ENCODE data around the gene SKOR1. TPM values are rescaled to one million over a fixed set of nuclear protein-coding genes. Genes with fewer than 3 reads are reported as not detected.

The SKOR1 gene
- polyA plus RNA-seq, 1 experiment: 0.02 TPM

DNA sequence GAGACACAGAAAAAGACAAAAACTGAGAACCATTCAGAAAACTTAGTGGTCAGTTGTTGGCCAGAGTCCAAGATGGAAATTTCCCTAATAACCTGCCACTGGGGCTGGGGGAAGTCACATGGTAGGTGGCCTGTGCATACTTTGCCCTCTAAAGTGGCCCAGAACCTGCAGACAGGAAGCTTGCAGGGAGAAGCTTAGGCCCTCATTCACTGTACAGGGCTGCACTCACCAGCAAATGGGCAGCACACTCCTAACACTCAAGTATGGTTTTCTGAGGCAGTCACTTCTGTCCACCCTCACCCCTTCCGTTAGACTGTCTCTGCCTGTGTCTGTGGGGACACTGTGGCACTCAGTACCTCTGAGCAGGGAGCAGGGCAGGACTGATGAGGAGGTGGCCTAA is 29.0 kb downstream of the SKOR1 start:
- no peak for DNase-seq (ENCODE audit: low read depth)
- ChIA-PET CTCF (interaction anchor here (0.9 to 2.4 kb wide), 2 partner anchors 9 to 301 kb away, joined by 3 to 10 read pairs; no protein-coding TSS in a partner anchor), POLR2A (no interaction called here)
- no peaks in the 10 kb centered on the region for H3K36me3 ChIP-seq (ENCODE audit: control insufficient read depth, insufficient read depth, low read length)
- TF ChIP-seq, protein P1, sequence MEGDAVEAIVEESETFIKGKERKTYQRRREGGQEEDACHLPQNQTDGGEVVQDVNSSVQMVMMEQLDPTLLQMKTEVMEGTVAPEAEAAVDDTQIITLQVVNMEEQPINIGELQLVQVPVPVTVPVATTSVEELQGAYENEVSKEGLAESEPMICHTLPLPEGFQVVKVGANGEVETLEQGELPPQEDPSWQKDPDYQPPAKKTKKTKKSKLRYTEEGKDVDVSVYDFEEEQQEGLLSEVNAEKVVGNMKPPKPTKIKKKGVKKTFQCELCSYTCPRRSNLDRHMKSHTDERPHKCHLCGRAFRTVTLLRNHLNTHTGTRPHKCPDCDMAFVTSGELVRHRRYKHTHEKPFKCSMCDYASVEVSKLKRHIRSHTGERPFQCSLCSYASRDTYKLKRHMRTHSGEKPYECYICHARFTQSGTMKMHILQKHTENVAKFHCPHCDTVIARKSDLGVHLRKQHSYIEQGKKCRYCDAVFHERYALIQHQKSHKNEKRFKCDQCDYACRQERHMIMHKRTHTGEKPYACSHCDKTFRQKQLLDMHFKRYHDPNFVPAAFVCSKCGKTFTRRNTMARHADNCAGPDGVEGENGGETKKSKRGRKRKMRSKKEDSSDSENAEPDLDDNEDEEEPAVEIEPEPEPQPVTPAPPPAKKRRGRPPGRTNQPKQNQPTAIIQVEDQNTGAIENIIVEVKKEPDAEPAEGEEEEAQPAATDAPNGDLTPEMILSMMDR (IDR thresholded peaks at IDR 0.05; ENCODE audit: insufficient read depth, low read depth, low read length): no peak
- H3K27me3 ChIP-seq (ENCODE audit: control insufficient read depth, insufficient read depth, low read length): no peaks in the 10 kb centered on the region
- no peak overlapping the region for H3K4me3 ChIP-seq (ENCODE audit: low read depth, low read length)

DNA sequence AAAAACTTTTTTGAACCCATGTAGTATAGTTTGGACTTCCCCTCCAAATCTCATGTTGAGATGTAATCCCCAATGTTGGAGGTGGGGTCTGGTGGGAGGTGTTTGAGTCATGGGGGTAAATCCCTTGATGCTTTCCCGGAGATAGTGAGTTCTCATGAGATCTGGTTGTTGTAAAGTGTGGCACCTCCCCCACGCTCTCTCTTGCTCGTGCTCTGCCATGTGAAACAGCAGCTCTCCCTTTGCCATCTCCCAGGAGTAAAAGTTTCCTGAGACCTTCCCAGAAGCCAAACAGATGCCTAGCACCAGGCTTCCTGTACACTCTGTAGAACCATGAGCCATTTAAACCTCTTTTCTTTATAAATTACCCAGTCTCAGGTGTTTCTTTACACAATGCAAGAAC is 30.5 kb downstream of the SKOR1 start:
- TF ChIP-seq, protein P1 (IDR thresholded peaks at IDR 0.05; ENCODE audit: insufficient read depth, low read depth, low read length): no peak
- DNase-seq (ENCODE audit: low read depth): no peak
- POLR2A ChIA-PET: no interaction called here
- Histone ChIP-seq H3K4me3 (ENCODE audit: low read depth, low read length) (no peak overlapping the region), H3K27me3 (ENCODE audit: control insufficient read depth, insufficient read depth, low read length) (no peaks in the 10 kb centered on the region), H3K36me3 (ENCODE audit: control insufficient read depth, insufficient read depth, low read length) (no peaks in the 10 kb centered on the region)
- CTCF ChIA-PET: no interaction called here

DNA sequence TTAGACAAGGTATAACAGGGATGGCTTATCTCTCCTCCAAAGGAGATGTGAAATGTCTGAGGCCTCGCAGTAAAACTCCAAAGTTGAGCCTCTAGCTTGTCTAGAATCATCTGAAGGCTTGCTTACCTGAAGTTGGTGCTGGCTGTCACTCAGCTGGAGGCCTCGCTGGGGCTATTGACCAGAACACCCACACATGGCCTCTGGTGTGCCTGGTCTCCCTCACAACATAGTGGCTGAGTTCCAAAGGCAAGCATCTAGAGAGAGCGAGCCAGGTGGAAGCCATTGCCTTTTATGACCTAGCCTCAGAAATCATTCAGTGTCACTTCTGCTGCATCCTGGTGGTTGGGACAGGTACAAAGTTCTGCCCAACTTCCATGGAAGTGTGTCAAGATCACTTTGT is 31.9 kb downstream of the SKOR1 start:
- no peak for DNase-seq (ENCODE audit: low read depth)
- TF ChIP-seq, protein P1 (IDR thresholded peaks at IDR 0.05; ENCODE audit: insufficient read depth, low read depth, low read length): no peak
- no peaks in the 10 kb centered on the region for H3K36me3 ChIP-seq (ENCODE audit: control insufficient read depth, insufficient read depth, low read length)
- H3K27me3 ChIP-seq (ENCODE audit: control insufficient read depth, insufficient read depth, low read length): no peaks in the 10 kb centered on the region
- POLR2A ChIA-PET: no interaction called here
- CTCF ChIA-PET: interaction anchor here (1.3 kb wide), 1 partner anchor 16 kb away, joined by 3 read pairs; no protein-coding TSS in a partner anchor
- H3K4me3 ChIP-seq (ENCODE audit: low read depth, low read length): no peak overlapping the region

DNA sequence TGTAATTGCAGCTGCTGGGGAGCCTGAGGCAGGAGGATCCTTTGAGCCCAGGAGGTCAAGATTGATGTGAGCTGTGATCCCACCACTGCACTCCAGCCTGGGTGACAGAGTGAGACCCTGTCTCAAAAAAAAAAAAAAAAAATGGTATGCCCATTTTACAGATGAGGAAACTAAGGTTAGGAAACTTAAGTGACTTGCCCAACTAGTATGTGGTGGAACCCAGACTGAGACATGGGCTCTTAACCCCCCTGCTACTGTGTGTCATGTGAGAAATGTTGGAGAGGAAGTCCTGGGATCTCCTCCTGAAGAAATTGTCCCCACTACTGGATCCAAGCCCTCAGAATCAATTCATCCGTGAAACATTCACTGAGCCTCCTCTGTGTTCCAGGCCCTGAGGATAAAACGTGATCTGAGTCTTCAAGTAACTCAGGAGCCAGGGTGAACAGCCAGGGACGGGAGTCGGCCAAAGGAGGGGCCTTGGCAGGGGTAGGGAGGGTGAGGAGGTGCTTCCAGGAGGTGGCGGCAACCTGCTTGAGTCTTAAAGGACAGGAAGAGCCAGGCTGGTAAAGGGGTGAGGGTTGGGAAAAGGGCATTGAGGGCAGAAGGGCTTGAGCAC is 34.1 kb downstream of the SKOR1 start:
- ChIA-PET POLR2A (no interaction called here), CTCF (no interaction called here)
- no peak overlapping the region for H3K4me3 ChIP-seq (ENCODE audit: low read depth, low read length)
- DNase-seq (ENCODE audit: low read depth): no peak
- TF ChIP-seq, protein P1 (IDR thresholded peaks at IDR 0.05; ENCODE audit: insufficient read depth, low read depth, low read length): no peak
- no peaks in the 10 kb centered on the region for H3K27me3 ChIP-seq (ENCODE audit: control insufficient read depth, insufficient read depth, low read length)
- no peaks in the 10 kb centered on the region for H3K36me3 ChIP-seq (ENCODE audit: control insufficient read depth, insufficient read depth, low read length)

DNA sequence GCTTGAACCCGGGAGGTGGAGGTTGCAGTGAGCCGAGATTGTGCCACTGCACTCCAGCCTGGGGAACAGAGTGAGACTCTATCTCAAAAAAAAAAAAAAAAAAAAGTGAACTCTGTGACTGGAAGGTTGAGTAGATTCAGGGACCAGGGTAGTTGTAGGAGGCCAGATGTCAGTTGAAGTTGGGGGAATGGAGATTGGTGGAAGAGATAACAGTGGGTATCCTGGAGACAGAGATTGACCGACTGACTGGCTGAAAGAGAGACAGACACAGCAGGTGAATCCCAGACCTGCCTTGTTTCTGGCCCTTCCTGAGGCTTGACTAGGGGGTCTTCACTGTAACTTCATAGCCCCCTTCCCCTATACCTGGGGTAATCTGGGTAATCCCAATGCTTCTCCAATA is 36.7 kb downstream of the SKOR1 start:
- CTCF ChIA-PET: interaction anchor here (1.3 to 4.5 kb wide), 4 partner anchors 12 to 301 kb away, joined by 4 to 50 read pairs (median 10); no protein-coding TSS in a partner anchor
- POLR2A ChIA-PET: no interaction called here
- TF ChIP-seq, protein P1 (IDR thresholded peaks at IDR 0.05; ENCODE audit: insufficient read depth, low read depth, low read length): no peak
- H3K4me3 ChIP-seq (ENCODE audit: low read depth, low read length): no peak overlapping the region
- no peaks in the 10 kb centered on the region for H3K36me3 ChIP-seq (ENCODE audit: control insufficient read depth, insufficient read depth, low read length)
- no peaks in the 10 kb centered on the region for H3K27me3 ChIP-seq (ENCODE audit: control insufficient read depth, insufficient read depth, low read length)
- DNase-seq (ENCODE audit: low read depth): no peak

Measured in BJ (cell line).